HG03280 (cell line): ENCODE results near the gene PLEKHM2.

ENCODE experiments used
- ATAC-seq: cut with Tn5 transposase; IDR thresholded peaks from one replicate; pipeline ENCODE4 v1.9.1; 2021; ENCODE audit warnings: mild to moderate bottlenecking, moderate library complexity; ENCODE audit not compliant: unreplicated experiment

Gene PLEKHM2

DNA sequence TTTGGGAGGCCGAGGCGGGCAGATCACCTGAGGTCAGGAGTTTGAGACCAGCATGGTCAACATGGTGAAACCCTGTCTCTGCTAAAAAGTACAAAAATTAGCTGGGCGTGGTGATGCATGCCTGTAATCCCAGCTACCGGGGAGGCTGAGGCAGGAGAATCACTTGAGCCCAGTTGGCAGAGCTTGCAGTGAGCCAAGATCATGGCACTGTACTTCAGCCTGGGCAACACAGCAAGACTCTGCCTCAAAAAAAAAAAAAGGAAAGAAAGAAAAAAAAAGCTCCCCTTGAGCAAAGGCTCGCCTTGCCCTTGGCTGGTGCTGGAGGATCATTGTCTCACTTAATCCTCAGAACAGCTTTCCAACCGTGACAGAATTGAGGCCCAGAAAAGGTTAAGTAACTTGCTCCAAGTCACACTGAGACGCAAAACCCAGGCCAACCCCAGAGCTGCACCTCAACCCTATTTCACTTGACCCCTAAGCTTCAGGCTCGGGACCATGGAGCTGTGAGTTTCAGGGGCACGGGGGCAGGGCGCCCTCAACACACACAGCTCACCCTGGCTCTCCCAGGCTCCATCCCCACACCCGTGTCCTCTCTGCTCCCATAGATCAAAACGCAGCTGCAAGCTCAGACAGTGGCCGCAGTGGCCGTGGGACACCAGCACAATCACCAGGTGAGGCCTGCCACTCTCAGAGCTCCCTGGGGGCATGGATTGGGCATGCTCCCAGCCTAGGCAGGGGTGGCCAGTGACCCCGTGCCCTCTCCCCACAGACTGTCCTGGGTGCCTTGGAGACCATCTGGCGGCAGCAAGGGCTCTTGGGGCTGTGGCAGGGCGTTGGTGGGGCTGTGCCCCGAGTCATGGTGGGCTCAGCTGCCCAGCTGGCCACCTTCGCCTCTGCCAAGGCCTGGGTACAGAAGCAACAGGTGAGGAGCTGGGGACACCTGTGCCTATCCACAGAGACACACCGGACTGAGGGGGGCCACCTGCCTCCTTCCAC lies 53.5 kb downstream of the PLEKHM2 start:
- no peak for ATAC-seq

DNA sequence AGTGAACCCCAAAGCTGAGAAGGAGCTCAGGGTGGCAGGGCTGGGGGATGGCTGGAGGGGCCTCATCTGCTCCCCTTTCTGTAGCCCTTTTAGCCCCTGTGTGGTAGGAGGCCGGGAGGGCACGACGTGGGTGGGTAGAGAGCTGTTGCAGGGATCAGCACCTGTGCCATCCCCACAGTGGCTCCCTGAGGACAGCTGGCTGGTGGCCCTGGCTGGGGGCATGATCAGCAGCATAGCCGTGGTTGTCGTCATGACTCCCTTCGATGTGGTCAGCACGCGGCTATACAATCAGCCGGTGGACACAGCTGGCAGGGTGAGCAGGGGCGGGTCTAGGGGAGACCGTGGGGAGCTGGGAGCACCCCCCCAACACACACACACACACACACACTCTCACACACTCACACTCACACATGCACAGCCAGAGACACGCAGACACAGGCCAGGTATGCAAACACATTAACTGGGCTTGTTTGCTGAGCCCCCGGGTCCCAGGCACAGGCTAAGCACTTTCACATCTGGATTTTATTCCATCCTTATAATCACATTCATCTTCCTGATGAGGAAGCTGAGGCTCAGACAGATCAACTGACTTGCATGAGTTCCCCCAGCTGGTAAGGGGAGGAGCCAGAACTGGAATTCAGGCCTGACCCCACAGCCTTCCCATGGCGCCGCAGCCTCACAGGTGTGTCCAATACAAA lies 54.4 kb downstream of the PLEKHM2 start:
- ATAC-seq, result no peak

DNA sequence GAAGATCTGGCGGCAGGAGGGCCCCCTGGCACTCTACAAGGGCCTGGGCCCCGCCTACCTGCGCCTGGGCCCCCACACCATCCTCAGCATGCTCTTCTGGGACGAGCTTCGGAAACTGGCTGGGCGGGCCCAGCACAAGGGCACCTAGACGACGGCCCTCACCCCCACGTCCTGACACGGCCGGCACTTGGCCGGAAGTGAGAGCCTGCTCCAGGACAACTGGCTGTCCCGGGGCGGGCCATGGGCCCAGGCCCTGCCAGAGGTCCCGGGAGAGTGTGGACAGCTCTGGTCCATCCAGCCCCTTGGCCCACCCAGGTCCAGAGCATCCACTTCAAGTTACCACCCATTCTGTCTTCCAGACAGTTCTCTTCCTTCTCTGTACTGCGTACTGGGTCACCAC lies 55.1 kb downstream of the PLEKHM2 start:
- ATAC-seq, result no peak

DNA sequence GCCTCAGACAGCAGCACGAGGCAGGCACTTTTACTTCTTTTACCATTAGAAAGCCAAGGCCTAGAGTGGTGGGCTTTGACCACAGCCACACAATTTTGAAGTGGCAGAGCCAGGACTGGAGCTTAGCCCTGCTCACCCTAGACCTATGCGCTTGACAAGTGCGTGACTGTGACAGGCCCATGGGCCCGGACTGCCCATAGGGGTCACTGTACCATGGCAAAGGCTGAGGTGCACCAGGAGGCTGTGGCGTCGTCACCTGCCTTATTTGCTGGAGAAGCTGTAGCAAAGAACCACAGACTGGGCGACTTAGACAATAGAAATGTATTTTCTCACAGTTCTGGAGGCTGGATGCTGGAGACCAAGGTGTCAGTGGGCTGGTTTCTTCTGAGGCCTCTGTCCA lies 55.6 kb downstream of the PLEKHM2 start:
- ATAC-seq, result no peak

DNA sequence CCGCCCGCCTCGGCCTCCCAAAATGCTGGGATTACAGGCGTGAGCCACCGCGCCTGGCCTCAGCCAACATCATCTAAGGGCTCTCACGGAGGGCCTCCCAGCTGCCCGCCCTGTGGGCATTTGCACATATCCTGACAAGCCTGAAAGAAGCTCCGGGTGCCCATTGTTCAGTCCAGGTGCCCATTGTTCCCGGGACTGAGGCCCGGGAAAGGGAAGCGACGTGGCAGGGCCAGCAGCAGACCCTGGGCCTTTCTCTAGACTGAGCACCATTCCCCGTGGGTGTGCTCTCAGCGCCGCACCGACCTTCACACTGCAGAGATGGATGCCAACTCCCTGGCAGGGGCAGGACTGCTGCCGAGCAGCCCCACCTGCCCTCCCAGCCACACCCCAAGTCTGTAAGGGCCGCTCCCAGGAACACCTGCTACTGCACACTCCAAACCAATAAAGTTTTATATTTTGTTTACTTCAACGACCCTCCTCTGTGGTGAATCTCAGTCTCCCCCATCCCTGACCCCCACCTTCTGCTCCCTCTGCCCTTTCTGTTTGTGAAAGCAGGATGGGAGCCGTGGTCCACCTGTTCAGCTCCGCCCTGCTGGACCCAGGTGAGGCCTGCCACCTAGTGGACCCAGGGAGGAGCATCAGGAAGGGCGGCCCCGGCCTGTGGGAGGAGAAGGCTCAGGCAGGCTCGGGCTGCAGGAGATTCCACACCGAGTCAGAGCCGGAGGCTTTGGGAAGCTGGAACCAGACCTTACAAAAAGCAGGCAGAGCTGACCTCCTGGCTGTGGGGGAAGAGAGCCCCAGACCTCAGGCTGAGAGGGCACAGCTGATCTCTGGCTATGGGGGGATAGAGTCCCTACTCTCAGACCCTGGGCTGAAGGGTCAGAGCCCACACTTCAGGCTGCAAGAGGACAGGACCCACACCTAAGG lies 57.1 kb downstream of the PLEKHM2 start:
- ATAC-seq, result peak; percentile 63

DNA sequence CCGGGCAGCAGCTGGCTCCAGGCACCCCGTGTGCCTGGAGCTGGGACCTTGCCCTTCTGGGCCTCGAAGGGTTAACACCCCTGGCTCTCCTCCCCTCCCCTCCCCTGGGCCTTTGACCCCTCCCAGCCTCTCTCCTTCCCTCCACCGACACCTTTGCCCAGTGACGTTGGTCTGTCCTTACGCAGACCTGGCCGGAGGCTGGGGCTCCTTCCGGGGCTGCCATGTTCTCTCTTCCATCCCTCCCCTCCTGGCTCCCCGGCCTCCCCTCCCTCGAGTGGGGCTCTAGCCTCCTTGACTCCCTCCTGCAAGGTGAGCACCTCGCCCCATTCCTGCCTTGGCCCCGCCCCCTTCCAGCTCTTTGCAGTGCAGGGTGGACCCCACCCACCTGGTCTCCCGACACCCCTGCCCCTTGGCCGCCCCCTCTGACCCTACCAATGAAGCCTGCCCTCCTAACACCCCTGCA lies 58.2 kb downstream of the PLEKHM2 start, which contains the start of gene TMEM82:
TSS of gene TMEM82 (plus strand) at position 161 of the 463 bp plus-strand sequence. CDS start at position 222, 61 bp downstream.
- ATAC-seq, result no peak

DNA sequence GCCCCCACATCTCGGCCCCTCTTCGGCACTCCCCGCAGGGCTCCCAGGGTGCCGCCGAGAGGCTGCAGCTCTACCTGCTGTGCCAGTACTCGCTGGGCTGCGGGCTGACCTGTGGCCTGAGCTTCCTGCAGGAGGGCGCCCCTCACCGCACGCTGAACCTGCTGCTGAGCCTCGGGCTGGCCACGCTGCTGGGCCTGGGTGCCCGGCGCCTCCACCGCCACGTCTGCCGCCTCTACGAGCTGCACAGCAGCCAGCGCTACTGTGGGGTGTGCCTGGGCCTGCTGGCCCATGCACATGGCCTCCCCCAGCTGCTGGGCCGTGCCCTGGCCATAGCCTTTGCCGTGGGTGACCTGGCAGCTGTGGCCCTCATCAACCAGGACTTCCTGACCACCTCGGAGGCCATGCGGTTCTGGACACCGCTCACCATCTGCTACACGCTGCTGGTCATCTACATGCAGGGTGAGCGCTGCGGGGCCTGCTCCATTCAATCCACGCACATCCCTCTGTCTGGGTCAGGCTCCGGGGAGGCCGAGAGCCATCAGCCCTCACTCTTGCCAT lies 60.1 kb downstream of the PLEKHM2 start:
- no peak for ATAC-seq

DNA sequence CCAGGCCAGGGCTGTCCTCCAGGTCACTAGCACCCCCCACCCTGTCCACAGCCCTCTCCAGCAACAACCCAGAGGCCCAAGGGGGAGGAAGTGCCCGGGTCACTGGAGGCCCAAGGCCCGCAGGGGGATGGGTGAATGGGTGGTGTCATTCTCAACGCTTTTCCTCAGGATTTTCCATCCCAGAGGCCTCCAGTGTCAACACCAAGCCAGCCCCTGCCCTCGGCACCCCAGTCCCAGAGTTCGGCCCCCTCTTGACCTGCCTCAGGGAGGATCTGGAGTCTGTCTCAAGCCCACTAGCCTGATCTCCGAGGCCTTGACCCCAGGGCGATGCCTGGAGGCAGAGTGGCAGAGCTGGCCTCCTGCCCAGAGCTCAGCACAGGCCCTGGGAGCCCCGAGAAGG lies 63.3 kb downstream of the PLEKHM2 start:
- ATAC-seq, result no peak

DNA sequence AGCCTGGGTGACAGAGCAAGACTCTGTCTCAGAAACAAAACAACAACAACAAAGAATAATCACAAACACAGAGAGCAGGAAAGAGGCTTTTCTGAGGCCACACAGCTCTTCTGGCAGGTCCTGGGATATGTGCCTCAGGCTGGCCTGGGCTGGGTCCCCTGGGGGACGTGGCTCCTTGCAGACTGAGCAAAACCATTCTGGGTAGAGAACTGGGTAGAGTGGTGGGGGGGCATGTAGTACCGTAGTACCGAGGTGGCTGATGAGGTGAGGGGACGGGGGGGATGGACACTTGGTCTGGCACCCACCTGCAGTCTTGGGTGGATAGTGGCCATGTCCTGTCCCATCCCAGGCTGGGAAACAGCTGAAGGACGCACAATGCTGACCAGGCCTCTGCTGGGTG lies 64.1 kb downstream of the PLEKHM2 start:
- no peak for ATAC-seq

DNA sequence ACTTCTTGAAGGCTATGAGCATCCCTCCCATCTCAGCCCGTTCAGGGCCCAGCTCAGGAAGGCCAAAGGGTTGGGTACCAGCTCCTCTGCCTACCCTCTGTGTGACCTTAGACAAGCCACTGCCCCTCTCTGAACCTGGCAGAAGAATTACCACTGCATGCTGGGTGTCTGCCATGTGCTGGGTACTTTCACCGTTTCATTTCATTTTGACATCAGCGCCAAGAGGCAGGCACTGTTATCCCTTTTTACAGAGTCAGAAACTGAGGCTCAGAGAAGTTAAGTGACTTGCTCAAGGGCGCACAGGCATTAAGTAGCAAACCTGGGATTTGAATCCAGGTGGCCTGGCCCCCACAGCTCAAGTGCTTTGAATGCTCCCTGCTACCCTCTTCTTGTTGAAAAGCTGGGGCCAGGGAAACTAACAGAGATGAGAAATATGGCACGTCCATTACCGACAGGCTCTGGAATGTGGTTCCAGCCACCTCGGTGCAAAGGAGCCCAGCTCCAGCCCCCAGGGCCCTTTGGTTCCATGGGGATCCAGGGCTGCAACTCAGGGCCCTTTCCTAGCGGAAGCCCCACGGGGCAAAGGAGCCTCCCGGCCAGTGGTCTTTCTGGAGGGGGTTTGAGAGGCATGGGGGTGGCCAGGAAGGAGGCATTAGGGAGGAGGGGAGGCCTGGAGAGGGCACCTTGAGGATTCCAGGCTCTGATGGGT lies 64.7 kb downstream of the PLEKHM2 start:
- ATAC-seq, result no peak

DNA sequence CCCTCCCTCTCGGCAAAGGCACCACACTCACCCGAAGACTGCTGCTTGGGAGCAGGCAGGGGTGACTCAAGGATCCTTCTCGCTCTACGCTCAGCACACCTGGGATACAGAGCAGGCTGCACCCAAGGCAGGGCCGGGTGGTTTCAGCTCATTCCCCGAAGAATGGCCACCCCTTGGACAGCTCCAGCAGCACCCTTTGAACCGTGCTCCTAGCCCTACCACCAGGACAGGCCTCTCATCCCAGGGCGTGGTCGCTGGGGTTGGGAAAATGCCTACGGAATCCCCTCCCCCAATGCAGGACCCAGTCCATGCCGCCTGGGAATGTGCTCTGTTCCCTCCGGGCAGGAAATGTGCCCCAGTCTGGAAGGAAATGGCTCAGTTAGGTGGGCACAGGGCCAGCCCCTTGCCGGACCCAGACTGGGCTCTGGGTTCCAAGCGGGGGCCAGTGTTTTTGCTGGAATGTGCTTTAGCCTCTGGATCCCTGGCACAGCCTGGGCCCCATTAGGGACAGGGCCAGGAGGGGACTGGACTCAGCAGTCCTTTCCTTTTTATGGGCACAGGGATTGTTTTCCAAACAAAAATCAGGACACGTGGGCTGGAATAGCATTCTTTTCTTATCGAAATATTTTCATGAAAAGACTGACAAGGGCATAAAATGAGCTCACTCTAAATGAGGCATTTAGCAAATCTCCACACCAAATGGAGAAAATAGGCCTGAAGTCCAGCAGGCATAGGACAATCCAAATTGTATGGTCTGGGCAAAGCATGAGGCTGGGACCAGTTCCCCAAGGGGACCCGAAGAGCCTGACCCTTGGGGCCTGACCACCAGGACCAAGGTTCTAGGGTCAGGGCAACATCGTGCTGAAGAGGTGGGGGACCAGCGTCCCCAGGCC lies 65.5 kb downstream of the PLEKHM2 start:
- no peak for ATAC-seq

DNA sequence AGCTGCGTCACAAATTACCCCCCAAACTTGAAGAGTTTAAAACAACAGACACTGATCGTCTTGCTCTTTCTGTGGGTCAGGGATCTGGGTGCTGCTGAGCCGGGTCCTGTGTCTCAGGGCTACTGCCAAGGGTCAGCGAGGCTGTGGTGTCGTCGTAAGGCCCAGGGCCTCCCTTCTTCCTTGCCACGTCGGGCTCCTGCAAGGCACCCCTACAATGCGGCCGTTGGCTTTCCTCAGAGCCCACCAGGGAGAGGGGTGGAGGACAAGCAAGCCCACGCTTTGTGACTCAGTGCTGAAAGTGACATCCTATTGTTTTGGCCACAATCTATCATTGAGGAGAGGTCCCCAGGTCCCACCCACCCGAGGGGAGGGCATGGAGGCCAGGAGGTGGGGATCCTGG lies 66.8 kb downstream of the PLEKHM2 start:
- ATAC-seq, result no peak

DNA sequence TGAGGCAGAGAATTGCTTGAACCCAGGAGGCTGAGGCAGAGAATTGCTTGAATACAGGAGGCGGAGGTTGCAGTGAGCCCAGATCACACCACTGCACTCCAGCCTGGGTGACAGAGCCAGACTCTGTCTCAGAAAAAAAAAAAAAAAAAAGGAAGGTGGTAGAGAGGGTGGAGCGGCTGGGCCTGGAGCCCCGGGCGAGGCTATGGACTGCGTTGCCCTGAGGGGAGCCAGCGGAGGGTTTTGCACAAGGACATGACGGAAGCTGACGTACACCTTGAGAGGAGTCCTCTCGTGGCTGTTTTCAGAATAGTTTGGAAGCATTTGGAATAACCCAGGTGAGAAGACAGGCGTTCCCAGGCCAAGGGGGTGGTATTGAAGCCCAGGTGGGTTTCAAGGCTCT lies 67.6 kb downstream of the PLEKHM2 start:
- no peak for ATAC-seq

DNA sequence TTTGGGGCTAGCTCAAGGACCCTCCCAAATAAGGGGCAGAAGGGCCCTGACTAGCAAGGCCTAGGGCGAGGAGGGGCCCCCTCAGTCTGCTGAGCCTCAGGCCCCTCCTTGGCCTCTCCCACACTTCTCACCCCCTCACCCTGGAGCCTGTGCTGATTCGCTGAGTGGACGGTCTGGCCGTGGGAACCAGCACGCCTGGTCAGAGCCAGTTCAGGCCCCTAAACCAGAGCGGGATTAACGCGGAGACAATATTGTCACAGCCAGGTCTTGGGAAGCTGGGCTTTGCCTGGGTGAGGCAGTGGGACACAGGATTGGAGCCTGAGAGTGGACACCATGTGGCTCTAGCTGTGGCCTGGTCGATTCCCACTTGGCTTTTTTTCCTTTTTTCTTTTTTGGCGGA lies 69.7 kb downstream of the PLEKHM2 start:
- ATAC-seq, result no peak

DNA sequence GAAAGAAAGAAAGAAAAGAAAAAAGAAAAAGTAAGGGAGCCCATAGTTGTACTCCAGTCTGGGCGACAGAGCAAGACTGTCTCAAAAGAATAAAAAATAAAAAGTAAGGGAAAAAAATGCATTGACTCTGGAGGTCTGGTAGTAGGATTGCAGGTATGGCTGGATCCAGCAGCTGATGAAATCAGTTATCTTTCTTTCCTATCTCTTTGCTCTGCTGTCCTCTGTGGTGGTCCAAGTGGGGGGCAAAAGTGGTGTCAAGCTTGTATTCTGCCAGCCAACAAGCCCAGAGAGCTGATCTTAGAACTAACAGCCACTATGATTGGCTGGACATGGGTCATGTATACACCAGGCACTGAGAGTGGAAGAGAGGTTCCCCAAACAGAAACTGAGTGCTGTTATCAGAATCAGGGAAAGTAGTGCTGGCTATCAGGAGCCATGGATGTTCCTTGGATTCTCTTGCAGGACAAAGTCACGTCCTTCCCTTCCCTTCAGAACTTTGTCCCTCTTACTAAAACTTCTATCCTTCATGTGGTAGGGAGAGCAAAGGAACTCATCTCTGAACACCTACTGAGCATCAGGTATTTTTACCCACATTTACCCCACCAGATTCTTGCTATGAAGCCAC lies 71.0 kb downstream of the PLEKHM2 start:
- ATAC-seq, result no peak

DNA sequence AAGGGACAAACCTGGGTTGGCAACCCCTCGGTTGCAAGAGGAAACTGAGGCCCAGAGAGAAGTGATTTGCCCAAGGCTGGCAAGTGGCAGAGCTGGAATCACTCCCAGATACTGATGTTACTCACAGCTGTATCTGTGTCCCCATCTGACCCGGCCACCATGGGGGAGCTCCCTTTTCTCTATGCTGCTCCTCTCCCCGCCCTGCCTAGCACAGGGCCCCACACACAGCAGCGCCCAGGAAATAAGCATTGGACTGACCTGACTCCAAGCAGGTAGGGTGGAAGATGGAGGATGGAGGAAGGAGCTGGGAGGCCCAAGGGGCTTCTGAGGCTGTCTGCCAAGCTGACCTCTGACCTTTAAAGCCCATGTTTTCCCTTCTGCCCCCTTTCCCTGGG lies 71.5 kb downstream of the PLEKHM2 start:
- ATAC-seq, result no peak

DNA sequence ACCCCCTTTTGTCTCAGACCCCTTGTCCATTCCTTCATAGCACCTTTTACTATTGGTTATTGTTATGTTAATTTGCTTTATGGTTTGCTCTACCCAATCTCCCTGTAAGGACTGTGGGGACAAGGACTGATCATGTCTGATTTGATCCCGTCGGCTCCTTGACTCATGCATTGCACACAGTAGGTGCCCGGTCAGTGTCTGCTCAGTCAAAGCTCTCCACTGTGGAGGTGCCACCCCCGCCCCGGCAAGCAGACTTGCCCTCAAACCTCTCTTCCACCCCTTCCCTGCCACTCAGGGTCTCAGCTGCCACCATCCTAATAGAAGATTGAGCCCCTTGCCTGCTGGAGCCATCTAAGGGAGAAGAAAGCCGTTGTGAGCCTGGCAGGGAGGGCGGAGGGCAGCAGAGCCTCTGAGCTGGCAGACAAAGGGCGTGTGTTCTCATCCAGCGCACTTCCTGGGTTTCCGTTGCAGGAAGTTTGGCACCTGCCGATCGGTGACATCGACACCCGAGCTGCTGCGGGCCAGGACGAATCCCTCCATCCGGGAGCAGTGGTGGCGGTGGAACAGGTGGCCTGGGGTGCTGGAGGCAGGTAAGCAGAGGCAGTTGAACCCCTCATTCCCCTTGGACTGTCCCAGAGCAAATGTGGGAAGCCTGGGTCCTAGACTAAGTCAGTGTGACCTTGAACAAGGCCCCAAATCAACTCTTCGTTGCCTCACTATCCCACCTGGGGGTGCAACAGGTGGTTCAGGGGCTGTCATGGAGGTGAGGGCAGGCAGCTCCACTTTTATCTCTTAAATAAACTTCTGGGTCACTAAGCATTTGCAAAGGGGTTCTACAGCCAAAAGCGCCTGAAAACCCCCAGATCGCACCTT lies 72.3 kb downstream of the PLEKHM2 start:
- ATAC-seq, result no peak
